RWPE1 (cell line): ENCODE measurements around the gene TRDMT1.
"Not testable (repeated sequence)": the region's sequence is repeated elsewhere in the genome, so short reads cannot be mapped to it uniquely, and the experiment has no call there.

ENCODE experiments used
- CTCF ChIA-PET: fragments of 350-600 bp; sonication (Branson Sonifier 250); formaldehyde crosslinking; extraction: SDS; loops from one replicate; lab custom pipeline; 2021; lab: Yijun Ruan, JAX
- POLR2A ChIA-PET: fragments of 400-600 bp; formaldehyde crosslinking; extraction: SDS; loops from one replicate; lab custom pipeline; 2020; ENCODE audit warnings: antibody characterized with exemption; ENCODE audit not compliant: low non-redundant PET; lab: Yijun Ruan, JAX
- DNase-seq: peaks from one replicate; pipeline ENCODE4 v3.0.0; 2012; ENCODE audit warnings: low spot score
- H3K27ac ChIP-seq: fragments of 450-650 bp; 2 replicates; pipeline ENCODE4 v1.5.1; 2017
- TF ChIP-seq, protein P1 (sequence below): fragments of 450-650 bp; conservative IDR thresholded peaks from 2 replicates; pipeline ENCODE4 v1.5.1; 2017; ENCODE audit warnings: low read depth, mild to moderate bottlenecking

The TRDMT1 gene

DNA sequence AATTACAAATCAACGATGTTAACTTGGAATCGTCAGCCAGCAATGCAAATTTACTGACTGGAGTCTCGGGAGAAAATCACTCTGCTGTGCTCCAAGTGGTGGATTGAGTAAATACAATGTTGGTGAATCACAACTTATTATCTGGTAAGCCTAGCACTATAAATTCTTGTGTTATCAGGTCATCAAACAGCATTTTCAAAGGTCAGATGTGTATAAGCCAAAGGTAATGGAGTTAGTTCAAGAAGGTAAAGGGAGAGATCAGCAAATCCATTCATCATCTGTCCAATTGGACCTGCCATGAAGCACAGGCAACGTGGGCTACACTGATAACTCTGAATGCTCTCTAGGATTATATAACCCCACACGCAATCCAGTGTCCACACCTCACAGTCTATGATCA lies 85.8 kb downstream of the TRDMT1 start:
- H3K27ac ChIP-seq: no peak overlapping the region
- POLR2A ChIA-PET: no interaction called here
- TF ChIP-seq, protein P1, sequence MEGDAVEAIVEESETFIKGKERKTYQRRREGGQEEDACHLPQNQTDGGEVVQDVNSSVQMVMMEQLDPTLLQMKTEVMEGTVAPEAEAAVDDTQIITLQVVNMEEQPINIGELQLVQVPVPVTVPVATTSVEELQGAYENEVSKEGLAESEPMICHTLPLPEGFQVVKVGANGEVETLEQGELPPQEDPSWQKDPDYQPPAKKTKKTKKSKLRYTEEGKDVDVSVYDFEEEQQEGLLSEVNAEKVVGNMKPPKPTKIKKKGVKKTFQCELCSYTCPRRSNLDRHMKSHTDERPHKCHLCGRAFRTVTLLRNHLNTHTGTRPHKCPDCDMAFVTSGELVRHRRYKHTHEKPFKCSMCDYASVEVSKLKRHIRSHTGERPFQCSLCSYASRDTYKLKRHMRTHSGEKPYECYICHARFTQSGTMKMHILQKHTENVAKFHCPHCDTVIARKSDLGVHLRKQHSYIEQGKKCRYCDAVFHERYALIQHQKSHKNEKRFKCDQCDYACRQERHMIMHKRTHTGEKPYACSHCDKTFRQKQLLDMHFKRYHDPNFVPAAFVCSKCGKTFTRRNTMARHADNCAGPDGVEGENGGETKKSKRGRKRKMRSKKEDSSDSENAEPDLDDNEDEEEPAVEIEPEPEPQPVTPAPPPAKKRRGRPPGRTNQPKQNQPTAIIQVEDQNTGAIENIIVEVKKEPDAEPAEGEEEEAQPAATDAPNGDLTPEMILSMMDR: no peak
- peak; percentile 44 for DNase-seq
- CTCF ChIA-PET: no interaction called here

DNA sequence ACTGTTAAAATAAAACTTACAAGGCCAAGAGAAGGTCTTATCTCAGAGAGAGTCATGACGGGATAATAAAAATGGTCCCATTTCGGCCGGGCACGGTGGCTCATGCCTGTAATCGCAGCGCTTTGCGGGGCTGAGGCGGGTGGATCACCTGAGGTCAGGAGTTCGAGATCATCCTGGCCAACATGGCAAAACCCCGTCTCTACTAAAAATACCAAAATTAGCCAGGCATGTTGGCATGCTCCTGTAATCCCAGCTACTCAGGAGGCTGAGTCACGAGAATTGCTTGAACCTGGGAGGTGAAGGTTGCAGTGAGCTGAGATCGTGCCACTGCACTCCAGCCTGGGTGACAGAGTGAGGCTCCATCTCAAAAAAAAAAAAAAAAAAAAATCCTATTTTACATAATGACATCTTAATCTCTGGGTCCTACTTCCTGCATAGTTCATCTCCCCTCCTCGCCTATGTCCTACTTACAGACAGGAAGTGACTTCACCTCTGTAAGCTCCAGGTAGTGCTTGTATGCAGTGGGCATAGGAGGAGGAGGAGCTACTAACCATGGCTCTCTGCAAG lies 86.5 kb downstream of the TRDMT1 start:
- CTCF ChIA-PET, H3K27ac ChIP-seq, DNase-seq, POLR2A ChIA-PET: not testable (repeated sequence)

DNA sequence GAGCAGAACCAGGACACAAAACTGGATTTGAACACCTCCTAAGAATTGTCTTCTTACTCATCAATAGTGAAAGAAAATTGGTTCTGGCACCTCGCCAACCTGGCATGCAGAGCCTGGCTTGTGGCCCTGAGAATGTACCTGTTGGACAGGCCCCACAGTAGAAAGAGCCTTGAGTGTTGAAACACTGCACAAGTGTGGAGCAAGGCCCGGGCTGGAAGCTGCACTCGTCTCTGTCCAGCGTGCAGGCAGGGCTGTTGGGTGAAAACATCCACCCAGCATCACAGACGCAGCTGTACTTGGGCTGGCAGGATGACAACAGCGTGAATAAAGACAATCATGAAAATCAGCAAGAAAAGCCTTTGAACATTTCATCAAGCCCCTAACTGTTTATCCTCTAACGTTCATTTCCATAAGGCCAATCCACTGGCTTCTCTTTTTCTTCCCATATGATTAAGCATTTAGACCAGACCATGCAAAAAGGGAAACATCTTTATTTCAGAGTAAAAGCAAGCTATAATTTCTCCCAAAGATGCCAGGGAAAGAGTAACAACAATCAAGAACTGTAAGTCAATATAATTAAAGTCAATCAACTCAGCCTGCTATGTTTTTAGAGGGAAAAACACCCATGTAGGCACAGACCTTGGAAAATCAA lies 87.5 kb downstream of the TRDMT1 start:
- DNase-seq: no peak
- H3K27ac ChIP-seq: no peak overlapping the region
- ChIA-PET POLR2A (no interaction called here), CTCF (no interaction called here)
- TF ChIP-seq, protein P1: no peak

DNA sequence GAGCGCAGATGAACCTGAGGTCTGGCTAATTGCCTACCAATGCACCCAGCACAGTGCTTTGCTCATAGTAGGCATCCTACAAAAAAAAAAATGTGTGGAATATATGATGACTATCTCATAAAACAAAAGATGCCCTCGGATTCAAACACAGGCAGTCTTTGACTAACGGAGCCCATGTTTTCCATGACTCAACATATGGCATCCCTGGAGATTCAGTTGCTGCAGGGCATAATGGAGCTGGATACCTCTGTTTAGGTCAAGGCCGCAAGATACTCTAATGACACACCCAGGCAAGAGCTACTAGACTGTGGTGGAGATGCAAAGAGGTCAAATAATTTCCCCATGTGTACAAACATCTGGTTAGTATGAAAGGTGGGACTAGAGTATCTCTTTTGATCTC lies 88.1 kb downstream of the TRDMT1 start:
- no peak overlapping the region for H3K27ac ChIP-seq
- peak; percentile 46 for DNase-seq
- TF ChIP-seq, protein P1: no peak
- ChIA-PET POLR2A (no interaction called here), CTCF (no interaction called here)

DNA sequence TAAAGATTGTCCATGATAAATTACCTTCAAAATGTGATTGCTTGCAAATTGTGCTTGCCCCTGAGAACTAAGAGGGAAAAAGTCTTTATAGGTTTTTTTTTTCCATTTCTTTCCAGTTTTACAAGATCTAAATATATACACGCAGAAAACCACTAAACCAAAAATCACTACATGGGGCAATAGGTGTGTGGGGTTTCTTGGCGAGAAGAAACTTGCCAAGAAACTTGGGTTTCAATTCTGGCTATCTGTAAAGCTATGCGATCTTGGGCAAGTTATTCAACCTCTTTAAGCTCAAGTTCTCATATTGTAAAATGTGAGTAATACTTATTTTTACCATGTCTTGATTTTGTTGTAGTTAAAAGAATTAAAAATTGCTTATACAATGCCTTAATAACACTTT lies 88.9 kb downstream of the TRDMT1 start:
- DNase-seq: no peak
- ChIA-PET CTCF (no interaction called here), POLR2A (no interaction called here)
- TF ChIP-seq, protein P1: no peak
- H3K27ac ChIP-seq: peak overlapping the region; percentile 57

DNA sequence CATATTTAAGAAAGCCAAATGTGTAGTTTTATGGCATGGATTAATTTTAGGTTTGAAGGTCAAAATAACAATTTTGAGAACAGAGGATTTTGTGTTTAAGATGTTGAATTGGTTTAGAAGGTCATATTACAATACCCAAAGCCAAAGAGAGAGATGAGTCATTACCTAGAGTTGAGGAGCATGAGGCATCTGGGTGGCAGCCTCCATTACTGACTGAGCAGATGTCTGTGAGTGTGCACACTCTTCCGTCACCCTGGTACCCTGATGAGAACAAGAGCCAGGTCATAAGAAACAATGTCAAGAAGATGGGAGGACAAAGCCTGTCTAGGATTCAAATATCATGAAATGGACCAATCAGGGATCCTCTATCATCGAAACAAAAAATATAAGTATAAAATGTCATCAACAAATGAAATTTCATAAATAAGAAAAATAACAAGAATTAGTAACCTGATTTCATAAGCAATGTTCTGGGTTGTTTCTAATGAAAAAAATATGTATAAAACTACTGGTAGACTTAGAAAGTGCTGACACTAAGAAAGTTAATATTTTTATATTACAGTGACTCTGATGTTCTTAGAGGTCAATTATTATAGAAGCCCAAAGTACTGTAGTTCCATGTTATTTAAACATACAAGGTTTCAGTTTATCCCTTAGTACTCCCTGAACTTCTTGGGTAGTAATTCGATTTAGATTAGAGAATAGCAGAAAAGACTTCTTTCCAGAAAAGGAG lies 91.8 kb downstream of the TRDMT1 start:
- ChIA-PET CTCF (no interaction called here), POLR2A (no interaction called here)
- DNase-seq: peak; percentile 30

More for the DNA sequence above, 91.8 kb downstream of the TRDMT1 start:
- TF ChIP-seq, protein P1: no peak
- no peak overlapping the region for H3K27ac ChIP-seq
